ENCODE measurements around the gene BAHCC1. TPM values are rescaled to one million over a fixed set of nuclear protein-coding genes. Genes with fewer than 3 reads are reported as not detected.
A peak's percentile ranks its signal among the peaks of the same experiment; 100 is the strongest.

Gene BAHCC1
- total and polyA plus RNA-seq, 2 of the 8 experiments (the other 6 are each of a cell fraction or from before 2014, with no cell fraction given), result 0.26 to 0.58 TPM

DNA sequence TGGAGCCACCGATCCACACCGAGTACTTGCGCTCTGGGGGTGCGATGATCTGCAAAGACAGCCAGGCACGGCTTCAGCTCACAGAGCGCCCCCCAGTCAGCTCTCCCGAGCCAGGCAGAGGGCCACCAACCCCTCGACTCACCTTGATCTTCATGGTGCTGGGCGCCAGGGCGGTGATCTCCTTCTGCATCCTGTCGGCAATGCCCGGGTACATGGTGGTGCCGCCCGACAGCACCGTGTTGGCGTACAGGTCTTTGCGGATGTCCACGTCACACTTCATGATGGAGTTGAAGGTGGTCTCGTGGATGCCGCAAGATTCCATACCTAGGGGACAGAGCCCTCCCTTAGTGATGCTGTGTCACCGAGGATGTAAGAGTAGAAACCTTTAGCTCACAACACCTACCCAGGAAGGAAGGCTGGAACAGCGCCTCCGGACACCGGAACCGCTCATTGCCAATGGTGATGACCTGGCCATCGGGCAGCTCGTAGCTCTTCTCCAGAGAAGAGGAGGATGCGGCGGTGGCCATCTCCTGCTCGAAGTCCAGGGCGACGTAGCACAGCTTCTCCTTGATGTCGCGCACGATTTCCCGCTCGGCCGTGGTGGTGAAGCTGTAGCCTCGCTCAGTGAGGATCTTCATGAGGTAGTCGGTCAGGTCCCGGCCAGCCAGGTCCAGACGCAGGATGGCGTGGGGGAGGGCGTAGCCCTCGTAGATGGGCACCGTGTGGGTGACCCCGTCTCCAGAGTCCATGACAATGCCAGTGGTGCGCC lies 115.7 kb downstream of the BAHCC1 start:
- no peak overlapping the region for H2BK15ac ChIP-seq (ENCODE audit: low read length)
- no peak overlapping the region for H2AFZ ChIP-seq (ENCODE audit: low read length)
- no peak overlapping the region for H3K4ac ChIP-seq (replicated peaks; ENCODE audit: insufficient read length, low read depth, low read length)
- H2BK120ac ChIP-seq (replicated peaks; ENCODE audit: low read depth, low read length), result no peak overlapping the region
- no peaks in the 10 kb centered on the region for H3K9me3 ChIP-seq (ENCODE audit: insufficient read depth in 2 of 2, low read depth in 1 of 2, low read length in 1 of 2)
- peaks cover 24 to 39% of the 10 kb centered on the region in 2 experiments for H3K79me2 ChIP-seq (ENCODE audit: control insufficient read depth in 1 of 2, insufficient read depth in 2 of 2, low read length in 2 of 2)
- CTCF ChIA-PET (ENCODE audit: partially characterized antibody), result interaction anchor here (0.8 to 1.4 kb wide), 4 partner anchors 26 to 256 kb away, joined by 3 to 5 read pairs (median 3); no protein-coding TSS in a partner anchor
- H4K20me1 ChIP-seq (replicated peaks in 1 of 2; ENCODE audit: control insufficient read depth in 1 of 2, insufficient read depth in 2 of 2, low read length in 2 of 2), result peaks cover 23 to 29% of the 10 kb centered on the region in 2 experiments
- no peak overlapping the region for H3K27ac ChIP-seq (ENCODE audit: low read depth, low read length)
- 28% methylated on average over 46 of the region's 48 CpGs; no CpG with 5 or more reads in 1 of the 2 experiments for WGBS, 2 experiments (ENCODE audit: extremely low coverage in 1 of 2, insufficient coverage in 1 of 2, insufficient read length in 1 of 2, insufficient replicate concordance in 2 of 2, low coverage in 1 of 2, low lambda C conversion rate in 2 of 2, missing lambda C conversion rate in 1 of 2)
- peaks cover 17% of the 10 kb centered on the region for H3K79me1 ChIP-seq (ENCODE audit: low read depth, low read length)
- peaks cover 19 to 37% (median 31%) of the 10 kb centered on the region in 4 experiments; a peak in 7 of 8 replicates for H3K36me3 ChIP-seq (ENCODE audit: control insufficient read depth in 2 of 4, insufficient read depth in 4 of 4, low read length in 3 of 4)
- peak overlapping the region; percentile 56 to 96 (median 85) for H3K9ac ChIP-seq (replicated peaks in 1 of 4; ENCODE audit: extremely low read depth in 1 of 4, low read depth in 3 of 4, low read length in 3 of 4)
- H3K23ac ChIP-seq (ENCODE audit: insufficient read length), result no peak overlapping the region
- no peak overlapping the region for H4K91ac ChIP-seq (replicated peaks; ENCODE audit: insufficient read length, low read length)
- no peak overlapping the region for H2BK20ac ChIP-seq (ENCODE audit: low read length)
- no peak overlapping the region for H4K5ac ChIP-seq (ENCODE audit: insufficient read length, low read depth, low read length)
- H4K8ac ChIP-seq (ENCODE audit: extremely low read depth, insufficient read depth, low read length), result peak overlapping the region; percentile 28
- H3K27me3 ChIP-seq (replicated peaks in 1 of 4; ENCODE audit: control insufficient read depth in 3 of 4, extremely low read depth in 1 of 4, insufficient read depth in 3 of 4, low read length in 3 of 4), result no peaks in the 10 kb centered on the region
- peaks cover 0 to 11% (median 6%) of the 10 kb centered on the region in 4 experiments; a peak in 5 of 7 replicates for H3K4me1 ChIP-seq (replicated peaks in 1 of 4; ENCODE audit: control insufficient read depth in 3 of 4, insufficient read depth in 4 of 4, low read length in 3 of 4)
- H3K4me2 ChIP-seq (ENCODE audit: insufficient read depth in 1 of 2, low read depth in 2 of 2, low read length in 2 of 2), result peak overlapping the region; percentile 97 to 98
- POLR2A ChIA-PET (ENCODE audit: partially characterized antibody), result interaction anchor here (0.6 to 35.8 kb wide), 22 partner anchors 5 to 420 kb away, joined by 3 to 1004 read pairs (median 6); partner anchors contain the start of genes ACTG1, BAHCC1, FAAP100 and FSCN2
- H3K23me2 ChIP-seq (ENCODE audit: low read depth, low read length), result peaks cover 25% of the 10 kb centered on the region
- peak overlapping the region; percentile 75; the same call in 1 of the 2 replicates for H2BK5ac ChIP-seq (ENCODE audit: low read depth, low read length)
- no peak overlapping the region for H2BK12ac ChIP-seq (ENCODE audit: low read depth, low read length)
- no peak overlapping the region for H2AK5ac ChIP-seq (ENCODE audit: low read depth, low read length)
- no peak overlapping the region for H3K18ac ChIP-seq (ENCODE audit: extremely low read depth, low read length)
- DNase-seq (ENCODE audit: low read depth in 1 of 2, low spot score in 2 of 2), result no peak
- FAIRE-seq, result no peak
- H3K56ac ChIP-seq (replicated peaks; ENCODE audit: insufficient read length, low read depth, low read length), result no peak overlapping the region
- H3K4me3 ChIP-seq (ENCODE audit: extremely low read depth in 1 of 4, insufficient read depth in 2 of 4, low read depth in 3 of 4, low read length in 4 of 4), result peak overlapping the region; percentile 75 to 93 (median 90)
- H3K14ac ChIP-seq (ENCODE audit: insufficient read length), result no peak overlapping the region
- TF ChIP-seq RBBP5 (IDR thresholded peaks at IDR 0.05; ENCODE audit: borderline replicate concordance, low read depth, low read length) (no peak), SRF (IDR thresholded peaks at IDR 0.05; ENCODE audit: low read depth, low read length) (no peak), POLR2A (IDR thresholded peaks at IDR 0.05; ENCODE audit: control extremely low read depth in 1 of 2, low read depth in 2 of 2, low read length in 2 of 2) (peak in 1 of 2 experiments; percentile 53; a peak in 2 of 3 replicates)

Data from H1 (cell line).